K562 (cell line): ENCODE results near the gene PXN. TPM values are rescaled to one million over a fixed set of nuclear protein-coding genes. Genes with fewer than 3 reads are reported as not detected.
A peak's percentile ranks its signal among the peaks of the same experiment; 100 is the strongest.

Source experiments
- CBX1 ChIP-seq: sonication (generic); IDR thresholded peaks from 2 replicates; pipeline ENCODE4 v1.6.1; 2016; ENCODE audit warnings: antibody characterized with exemption, low read depth, mild to moderate bottlenecking
- DIDO1 ChIP-seq: fragments of 450-650 bp; IDR thresholded peaks from 2 replicates; pipeline ENCODE4 v1.6.1; 2016; ENCODE audit warnings: low read depth, missing biosample characterization, missing genetic modification characterization
- ETV6 ChIP-seq, 3 experiments: fragments of 150-350 bp in 1 of 3; sonication (generic) in 1 of 3; formaldehyde crosslinking in 1 of 3; IDR thresholded peaks; 2 replicates each; pipeline versions ENCODE4 v1.6.1 to v1.8.0; 2014 to 2022; ENCODE audit warnings: borderline replicate concordance in 2 of 3, low read depth in 2 of 3, antibody characterized with exemption in 1 of 3, low read length in 1 of 3, mild to moderate bottlenecking in 1 of 3, missing genetic modification reagents in 1 of 3
- FUS ChIP-seq: fragments of 200-400 bp; formaldehyde crosslinking; optimal IDR thresholded peaks from 2 replicates; pipeline ENCODE3; 2017; ENCODE audit warnings: low read depth, low read length
- GABPB1 ChIP-seq: sonication (generic); formaldehyde crosslinking; IDR thresholded peaks from 2 replicates; pipeline ENCODE4 v1.8.0; 2022; ENCODE audit warnings: mild to moderate bottlenecking, missing genetic modification reagents
- GMEB1 ChIP-seq: fragments of 250-450 bp; sonication (Bioruptor Pico); IDR thresholded peaks from 2 replicates; pipeline ENCODE4 v1.4.0; 2020; ENCODE audit warnings: mild to moderate bottlenecking
- HNRNPH1 ChIP-seq: fragments of 200-400 bp; formaldehyde crosslinking; optimal IDR thresholded peaks from 2 replicates; pipeline ENCODE3; 2017; ENCODE audit warnings: low read depth, mild to moderate bottlenecking, low read length, moderate library complexity
- SMAD4 ChIP-seq: fragments of 250-450 bp; sonication (Bioruptor Pico); conservative IDR thresholded peaks from 2 replicates; pipeline ENCODE4 v1.8.0; 2021; ENCODE audit warnings: inconsistent platforms, mild to moderate bottlenecking, moderate library complexity
- SMARCB1 ChIP-seq: IDR thresholded peaks from 2 replicates; pipeline ENCODE4 v1.6.1; 2011; ENCODE audit warnings: improper control_type of control experiment, low read depth; ENCODE audit not compliant: insufficient read length
- TOE1 ChIP-seq, 2 experiments: fragments of 450-650 bp in 1 of 2; sonication (generic) in 1 of 2; formaldehyde crosslinking in 1 of 2; IDR thresholded peaks; 2 replicates each; pipeline versions ENCODE4 v1.7.1 to v1.8.0; 2016 to 2022; ENCODE audit warnings: borderline replicate concordance in 2 of 2, mild to moderate bottlenecking in 2 of 2, antibody characterized with exemption in 1 of 2, inconsistent platforms in 1 of 2, low read depth in 1 of 2, missing genetic modification reagents in 1 of 2, moderate library complexity in 1 of 2
- ZBTB40 ChIP-seq, 2 experiments: fragments of 450-650 bp in 1 of 2; sonication (generic) in 1 of 2; formaldehyde crosslinking in 1 of 2; IDR thresholded peaks; 2 replicates each; pipeline versions ENCODE4 v1.7.1 to v1.9.0; 2016 to 2022; ENCODE audit warnings: inconsistent platforms in 1 of 2, mild to moderate bottlenecking in 1 of 2, missing genetic modification reagents in 1 of 2
- ZNF77 ChIP-seq: fragments of 250-450 bp; sonication (Bioruptor Pico); IDR thresholded peaks from 2 replicates; pipeline ENCODE4 v1.5.0; 2020
- polyA plus RNA-seq, 8 experiments: library from polyadenylated mRNA; depleted of rRNA in 4 of 8; stranded (reverse) in 5 of 8; unstranded in 3 of 8; fragments of >200 nt; fragmentation: Nextera tagmentation in 2 of 8; fragmentation: Illumina TruSeq in 1 of 8; extraction: Ambion mirVana in 2 of 8; extraction: Trizol in 1 of 8; gene quantifications; 2 replicates each; pipeline versions ENCODE4 v1.2.1 to v1.2.3, GENCODE V29; 2011 to 2014; ENCODE audit warnings: inconsistent platforms in 1 of 8, missing spikeins in 1 of 8
- total RNA-seq, 7 experiments: library from RNA; depleted of rRNA in 6 of 7; stranded (reverse); fragments of >200 nt in 6 of 7; fragmentation: Illumina TruSeq in 2 of 7; extraction: Trizol in 2 of 7; gene quantifications; 2 replicates each; pipeline versions ENCODE4 v1.2.1 to v1.2.3, GENCODE V29; 2011 to 2021; ENCODE audit warnings: low replicate concordance in 1 of 7
- TF ChIP-seq, protein P1 (sequence below): fragments of 250-450 bp; sonication (Bioruptor Pico); IDR thresholded peaks from 2 replicates; pipeline ENCODE4 v1.8.0; 2022; ENCODE audit warnings: moderate library complexity, mild to moderate bottlenecking, inconsistent platforms

The PXN gene
- total and polyA plus RNA-seq, 9 of the 15 experiments (the other 6 are each of a cell fraction or from before 2014, with no cell fraction given) = 4.0 to 74.1 (median 18.6) TPM

DNA sequence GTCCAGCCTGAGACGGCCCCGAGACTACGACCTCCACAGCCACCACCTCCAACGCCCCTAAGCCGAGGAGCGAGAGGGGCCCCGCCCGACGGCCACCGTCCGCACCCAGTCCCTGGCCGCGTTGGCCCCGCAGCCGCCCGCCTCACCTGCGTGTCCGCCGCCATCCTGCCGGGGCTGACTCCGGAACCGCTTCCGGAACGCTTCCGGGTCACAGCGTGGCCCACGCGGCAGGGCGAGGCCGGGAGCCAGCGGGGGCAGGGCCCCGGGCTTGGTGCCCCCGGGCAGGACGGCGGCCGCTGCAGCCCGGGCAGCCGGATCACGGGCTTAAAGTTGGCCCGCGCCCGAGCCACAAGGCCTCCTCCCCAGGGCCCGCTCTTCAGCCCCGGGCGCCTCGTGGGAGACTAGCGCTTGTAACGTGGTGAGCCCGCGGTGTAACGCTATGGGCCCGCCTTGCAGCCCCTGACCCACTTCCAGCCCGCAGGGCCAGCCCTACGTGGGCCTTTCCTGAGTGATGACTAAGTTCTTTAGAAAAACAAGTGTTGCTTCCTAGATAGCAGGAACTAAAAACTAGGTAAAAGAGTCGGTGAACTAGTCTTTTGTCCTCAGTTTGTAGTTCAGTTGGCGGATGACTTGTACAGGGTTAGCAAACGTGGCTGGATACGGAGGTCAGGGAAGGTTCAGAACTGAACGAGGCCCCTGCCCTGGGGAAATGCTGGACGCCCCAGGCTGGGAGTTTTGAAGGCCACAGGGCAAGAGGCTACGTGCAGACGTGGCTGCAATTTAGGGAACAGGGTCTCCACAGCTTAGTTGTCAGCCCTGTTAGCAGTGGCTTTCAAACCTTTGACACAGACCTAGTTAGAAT lies 70.8 kb downstream of the PXN start, which contains the start of gene GCN1 (continued):
- TF ChIP-seq SMARCB1 (no peak), TOE1 (IDR thresholded peaks at IDR 0.05; ENCODE audit: borderline replicate concordance) (no peak), TOE1 (CRISPR knock-in tag; IDR thresholded peaks at IDR 0.05; ENCODE audit: borderline replicate concordance, low read depth) (no peak), SMAD4 (CRISPR knock-in tag) (peak; percentile 73; the same call in 1 of the 2 replicates), DIDO1 (no peak), ETV6 (IDR thresholded peaks at IDR 0.05; ENCODE audit: borderline replicate concordance in 1 of 2, low read depth in 2 of 2, low read length in 1 of 2) (peak; percentile 19 to 69; a peak in 2 of 4 replicates), ETV6 (CRISPR knock-in tag; IDR thresholded peaks at IDR 0.05; ENCODE audit: borderline replicate concordance) (peak; percentile 69; the same call in 1 of the 2 replicates), FUS (peak; percentile 90), ZBTB40 (IDR thresholded peaks at IDR 0.05) (peak; percentile 97), ZBTB40 (CRISPR knock-in tag; IDR thresholded peaks at IDR 0.05) (no peak), GMEB1 (peak; percentile 56; the same call in 1 of the 2 replicates), CBX1 (peak; percentile 87; the same call in 1 of the 2 replicates), ZNF77 (CRISPR knock-in tag) (no peak), HNRNPH1 (no peak), GABPB1 (peak; percentile 97)
- TF ChIP-seq, protein P1, sequence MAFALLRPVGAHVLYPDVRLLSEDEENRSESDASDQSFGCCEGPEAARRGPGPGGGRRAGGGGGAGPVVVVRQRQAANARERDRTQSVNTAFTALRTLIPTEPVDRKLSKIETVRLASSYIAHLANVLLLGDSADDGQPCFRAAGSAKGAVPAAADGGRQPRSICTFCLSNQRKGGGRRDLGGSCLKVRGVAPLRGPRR (CRISPR knock-in tag) = 0 out of 2 replicates have a peak, but pooled peaks have one; percentile 29
